Measurements from ENCODE around the gene RPS15. TPM values are rescaled to one million over a fixed set of nuclear protein-coding genes. Genes with fewer than 3 reads are reported as not detected.
A peak's percentile ranks its signal among the peaks of the same experiment; 100 is the strongest.

Gene RPS15
- polyA plus RNA-seq, 1 of the 3 experiments (the other 2 are of a cell fraction): 3,749 TPM

GRCh38 chr19:1399079-1399478 lies 39.1 kb upstream of the RPS15 start (continued):
- no peak for TF ChIP-seq EZH2phosphoT487 (IDR thresholded peaks at IDR 0.05; ENCODE audit: borderline replicate concordance, low read depth)
- no peak for TF ChIP-seq TCF12 (IDR thresholded peaks at IDR 0.05)
- no peak for TF ChIP-seq RFX5 (IDR thresholded peaks at IDR 0.05; ENCODE audit: low read length)
- no peak for TF ChIP-seq MAX (IDR thresholded peaks at IDR 0.05; ENCODE audit: low read depth)
- no peak for TF ChIP-seq EP300 (IDR thresholded peaks at IDR 0.05; ENCODE audit: borderline replicate concordance in 1 of 2, low read depth in 1 of 2, low read length in 1 of 2)
- TF ChIP-seq RCOR1 (IDR thresholded peaks at IDR 0.05; ENCODE audit: low read length): no peak
- no peak for TF ChIP-seq ELF1 (IDR thresholded peaks at IDR 0.05)
- TF ChIP-seq YY1 (IDR thresholded peaks at IDR 0.05; ENCODE audit: low read depth): no peak
- no peak for TF ChIP-seq GATA2 (CRISPR knock-in tag; IDR thresholded peaks at IDR 0.05)
- TF ChIP-seq USF2 (IDR thresholded peaks at IDR 0.05; ENCODE audit: borderline replicate concordance, low read depth, low read length): no peak

GRCh38 chr19:1399745-1400144 lies 38.5 kb upstream of the RPS15 start:
- H3K79me2 ChIP-seq (ENCODE audit: insufficient read depth): peaks cover 12% of the 10 kb centered on the region; the same call in 1 of the 2 replicates
- CTCF ChIA-PET: no interaction called here
- no peak overlapping the region for H3K27ac ChIP-seq (ENCODE audit: low read depth in 2 of 2, low read length in 1 of 2)
- H3F3A ChIP-seq (replicated peaks; ENCODE audit: insufficient read depth): peaks cover 4% of the 10 kb centered on the region
- no peaks in the 10 kb centered on the region for H3K27me3 ChIP-seq (ENCODE audit: insufficient read depth)
- no peak overlapping the region for H3K4me3 ChIP-seq (ENCODE audit: low read depth in 2 of 2, low read length in 1 of 2)
- H2AFZ ChIP-seq (ENCODE audit: low read depth): no peak overlapping the region
- no peak overlapping the region for H3K9ac ChIP-seq
- H4K20me1 ChIP-seq (ENCODE audit: insufficient read depth): no peaks in the 10 kb centered on the region
- H3K36me3 ChIP-seq (replicated peaks in 1 of 2; ENCODE audit: control insufficient read depth in 1 of 2, insufficient read depth in 2 of 2, low read length in 1 of 2): no peaks in the 10 kb centered on the region
- POLR2A ChIA-PET: no interaction called here
- 98% methylated on average over 7 of the region's 15 CpGs for WGBS (ENCODE audit: low lambda C conversion rate)
- H3K9me3 ChIP-seq: no peaks in the 10 kb centered on the region
- peaks cover 0 to 6% of the 10 kb centered on the region in 2 experiments; a peak in 1 of 4 replicates for H3K4me1 ChIP-seq (ENCODE audit: control insufficient read depth in 1 of 2, insufficient read depth in 2 of 2, low read depth in 1 of 2, low read length in 1 of 2)
- H3K4me2 ChIP-seq: peak overlapping the region; percentile 99; the same call in 1 of the 2 replicates
- DNase-seq: no peak
- H3K9me2 ChIP-seq: no peaks in the 10 kb centered on the region
- TF ChIP-seq USF2 (IDR thresholded peaks at IDR 0.05; ENCODE audit: borderline replicate concordance, low read depth, low read length): no peak
- no peak for TF ChIP-seq MAX (IDR thresholded peaks at IDR 0.05; ENCODE audit: low read depth)
- TF ChIP-seq ZBTB33 (IDR thresholded peaks at IDR 0.05; ENCODE audit: borderline replicate concordance, low read depth): no peak
- TF ChIP-seq NRF1 (IDR thresholded peaks at IDR 0.05; ENCODE audit: low read depth, low read length): no peak
- no peak for TF ChIP-seq RAD21 (IDR thresholded peaks at IDR 0.05; ENCODE audit: low read length)
- TF ChIP-seq YY1 (IDR thresholded peaks at IDR 0.05; ENCODE audit: low read depth): no peak
- TF ChIP-seq JUND (IDR thresholded peaks at IDR 0.05): no peak
- TF ChIP-seq EP300 (IDR thresholded peaks at IDR 0.05; ENCODE audit: borderline replicate concordance in 1 of 2, low read depth in 1 of 2, low read length in 1 of 2): no peak
- no peak for TF ChIP-seq USF1 (IDR thresholded peaks at IDR 0.05; ENCODE audit: borderline replicate concordance, low read depth)
- TF ChIP-seq GABPA (IDR thresholded peaks at IDR 0.05; ENCODE audit: low read depth): no peak
- TF ChIP-seq SMC3 (IDR thresholded peaks at IDR 0.05; ENCODE audit: low read depth, low read length): no peak
- TF ChIP-seq FOSL2 (IDR thresholded peaks at IDR 0.05; ENCODE audit: borderline replicate concordance, low read depth): no peak
- no peak for TF ChIP-seq TEAD4 (IDR thresholded peaks at IDR 0.05; ENCODE audit: borderline replicate concordance, insufficient read depth)
- no peak for TF ChIP-seq POLR2AphosphoS5 (IDR thresholded peaks at IDR 0.05; ENCODE audit: low read depth, low read length)
- TF ChIP-seq REST (IDR thresholded peaks at IDR 0.05; ENCODE audit: low read depth, low read length): no peak
- TF ChIP-seq IRF3 (IDR thresholded peaks at IDR 0.05; ENCODE audit: low read depth, low read length): no peak

Measured in SK-N-SH (cell line).